GM18907 (cell line): ENCODE results near the gene EPB41L4B.
"Not testable (repeated sequence)": the region's sequence is repeated elsewhere in the genome, so short reads cannot be mapped to it uniquely, and the experiment has no call there.

Experiments
- ATAC-seq: cut with Tn5 transposase; IDR thresholded peaks from one replicate; pipeline ENCODE4 v1.9.1; 2021; ENCODE audit warnings: mild to moderate bottlenecking, moderate library complexity; ENCODE audit not compliant: unreplicated experiment

Gene EPB41L4B

GRCh38 chr9:109320742-109321448, at the start of gene EPB41L4B:
TSS of gene EPB41L4B (minus strand) at chr9:109321059. CDS start at chr9:109320446, 613 bp downstream.
- peak; percentile 98 for ATAC-seq

- peak; percentile 52 for ATAC-seq
Measured at GRCh38 chr9:109369285-109369684, 48.4 kb upstream of the EPB41L4B start.

GRCh38 chr9:109360771-109361170, 39.9 kb upstream of the EPB41L4B start:
- no peak for ATAC-seq

- ATAC-seq, result not testable (repeated sequence)
Measured at GRCh38 chr9:109358968-109359603, 38.2 kb upstream of the EPB41L4B start.

- ATAC-seq, result no peak
Measured at GRCh38 chr9:109355564-109356297, 34.9 kb upstream of the EPB41L4B start.

- no peak for ATAC-seq
Measured at GRCh38 chr9:109354190-109354589, 33.3 kb upstream of the EPB41L4B start.

GRCh38 chr9:109351032-109351431, 30.2 kb upstream of the EPB41L4B start:
- ATAC-seq, result no peak

GRCh38 chr9:109349421-109349846, 28.6 kb upstream of the EPB41L4B start:
- no peak for ATAC-seq

- ATAC-seq, result no peak
Measured at GRCh38 chr9:109346904-109347303, 26.0 kb upstream of the EPB41L4B start.

- ATAC-seq, result no peak
Measured at GRCh38 chr9:109344866-109345265, 24.0 kb upstream of the EPB41L4B start.

- no peak for ATAC-seq
Measured at GRCh38 chr9:109342878-109343277, 22.0 kb upstream of the EPB41L4B start.

GRCh38 chr9:109341561-109341960, 20.7 kb upstream of the EPB41L4B start:
- ATAC-seq, result no peak

GRCh38 chr9:109340979-109341378, 20.1 kb upstream of the EPB41L4B start:
- ATAC-seq, result not testable (repeated sequence)

- ATAC-seq, result no peak
Measured at GRCh38 chr9:109336409-109336808, 15.6 kb upstream of the EPB41L4B start.

GRCh38 chr9:109335929-109336328, 15.1 kb upstream of the EPB41L4B start:
- no peak for ATAC-seq

GRCh38 chr9:109335121-109335520, 14.3 kb upstream of the EPB41L4B start:
- no peak for ATAC-seq

- ATAC-seq, result no peak
Measured at GRCh38 chr9:109331353-109331752, 10.5 kb upstream of the EPB41L4B start.

- ATAC-seq, result no peak
Measured at GRCh38 chr9:109329638-109330258, 8.9 kb upstream of the EPB41L4B start.

- ATAC-seq, result no peak
Measured at GRCh38 chr9:109328978-109329637, 8.2 kb upstream of the EPB41L4B start.

GRCh38 chr9:109325089-109325488, 4.2 kb upstream of the EPB41L4B start:
- ATAC-seq, result no peak

GRCh38 chr9:109323771-109324170, 2.9 kb upstream of the EPB41L4B start:
- ATAC-seq, result no peak
